Measurements from ENCODE around the gene KNG1.

The KNG1 gene

GRCh38 chr3:186779204-186779603 lies 62.0 kb downstream of the KNG1 start:
- DNase-seq, result no peak

DNA sequence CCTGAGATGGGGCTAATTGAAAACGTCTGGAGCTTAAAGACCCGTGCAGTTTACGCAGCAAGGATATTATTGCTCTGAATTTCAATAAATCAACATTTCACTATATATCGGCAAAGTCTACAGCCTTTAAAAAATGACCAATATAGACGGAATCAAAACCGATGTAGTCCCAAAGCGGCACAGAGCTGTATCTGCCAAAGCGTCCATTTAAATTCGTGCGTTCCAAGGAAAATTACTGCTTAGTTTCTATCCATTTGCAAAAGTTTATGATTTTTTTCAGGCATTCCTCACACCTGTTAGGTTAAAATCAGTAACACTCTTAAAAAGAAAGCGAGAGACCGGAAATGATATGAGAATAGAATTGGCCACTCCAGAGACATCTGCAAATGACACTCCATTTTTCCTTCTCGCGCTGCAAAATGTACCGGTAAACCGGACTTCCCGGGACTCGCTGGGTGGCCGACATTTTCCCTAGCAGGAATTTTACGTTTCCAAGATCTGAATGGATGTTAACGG lies 65.4 kb downstream of the KNG1 start:
- no peak for DNase-seq

GRCh38 chr3:186783058-186783730 lies 66.0 kb downstream of the KNG1 start, which contains the start of gene EIF4A2:
Gene EIF4A2 (plus strand): TSS chr3:186783577. CDS start chr3:186783611, 34 bp downstream.
- DNase-seq, result peak; percentile 81

GRCh38 chr3:186783731-186784515 lies 66.8 kb downstream of the KNG1 start:
- peak; percentile 67 for DNase-seq

- DNase-seq, result no peak
Measured at GRCh38 chr3:186784820-186785494, 67.8 kb downstream of the KNG1 start.

GRCh38 chr3:186785495-186786018 lies 68.4 kb downstream of the KNG1 start:
- no peak for DNase-seq

GRCh38 chr3:186786922-186787321 lies 69.8 kb downstream of the KNG1 start:
- no peak for DNase-seq

DNA sequence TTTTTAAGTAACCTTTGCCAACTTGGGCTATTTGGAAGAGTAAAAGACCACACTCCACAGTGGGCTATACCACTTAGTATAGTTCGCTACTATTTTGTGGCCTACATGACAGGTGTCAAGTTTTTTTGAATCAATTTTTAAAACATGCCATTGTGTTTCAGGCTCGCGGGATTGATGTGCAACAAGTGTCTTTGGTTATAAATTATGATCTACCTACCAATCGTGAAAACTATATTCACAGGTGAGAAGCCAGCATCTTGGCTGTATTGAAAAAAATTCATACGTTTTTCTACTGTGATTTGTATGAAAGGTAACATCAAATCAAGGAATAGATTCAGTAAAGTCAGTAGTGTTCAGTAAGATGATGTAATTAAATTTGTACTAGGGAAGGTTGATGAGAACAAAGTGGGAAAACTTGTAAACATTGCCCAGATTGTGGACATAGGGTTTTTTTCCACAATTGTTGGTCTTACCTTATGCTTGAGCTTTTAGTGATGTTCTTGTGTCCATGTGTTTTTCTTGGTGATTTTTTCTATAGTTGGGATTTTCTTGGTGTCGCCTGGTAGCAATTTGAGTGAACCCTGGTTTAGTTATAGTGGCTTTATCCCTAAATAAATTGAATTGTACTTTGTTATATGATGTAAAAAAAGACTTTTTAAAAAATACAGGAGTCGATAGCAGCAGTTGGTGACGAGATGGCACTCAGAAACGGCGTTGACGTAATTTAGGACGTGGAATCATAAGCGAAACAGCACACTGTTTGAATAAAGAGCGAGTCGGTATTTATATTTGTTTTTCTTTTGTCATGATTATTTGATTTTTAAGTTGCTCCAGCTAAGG lies 70.7 kb downstream of the KNG1 start:
- DNase-seq, result no peak

GRCh38 chr3:186788482-186789370 lies 71.6 kb downstream of the KNG1 start:
- DNase-seq, result no peak

DNA sequence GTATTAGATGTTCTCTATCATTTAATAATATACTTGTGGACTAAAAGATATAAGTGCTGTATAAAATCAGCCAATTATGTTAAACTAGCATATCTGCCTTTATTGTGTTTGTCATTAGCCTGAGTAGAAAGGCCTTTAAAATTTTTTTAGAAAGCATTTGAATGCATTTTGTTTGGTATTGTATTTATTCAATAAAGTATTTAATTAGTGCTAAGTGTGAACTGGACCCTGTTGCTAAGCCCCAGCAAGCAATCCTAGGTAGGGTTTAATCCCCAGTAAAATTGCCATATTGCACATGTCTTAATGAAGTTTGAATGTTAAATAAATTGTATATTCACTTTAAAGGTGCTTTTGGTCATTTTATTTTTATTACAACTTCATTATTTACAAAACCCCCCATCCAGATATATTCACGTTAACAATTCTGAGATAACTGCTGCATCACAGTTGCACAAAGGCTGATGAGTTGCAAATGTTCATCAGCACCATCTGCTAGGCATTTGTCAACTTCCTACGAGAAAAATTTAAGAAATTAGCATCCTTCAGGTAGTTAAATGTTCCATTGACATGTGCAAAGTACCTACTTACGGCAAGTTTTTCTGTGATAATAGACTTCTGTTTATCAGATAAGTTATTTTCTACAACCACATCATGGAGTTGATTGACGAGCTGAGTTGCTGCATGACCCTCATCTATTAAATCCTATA lies 72.5 kb downstream of the KNG1 start:
- no peak for DNase-seq

- DNase-seq, result no peak
Measured at GRCh38 chr3:186790261-186790981, 73.3 kb downstream of the KNG1 start.
